Endothelial cell of umbilical vein (primary cell): ENCODE measurements around the gene CRYL1. TPM values are rescaled to one million over a fixed set of nuclear protein-coding genes. Genes with fewer than 3 reads are reported as not detected.

ENCODE experiments used
- BruUV-seq: library from RNA; stranded (reverse); fragments of 400-500 nt; replicated peaks from 2 replicates; lab custom pipeline; 2021; lab: Mats Ljungman, UMichigan
- CTCF ChIA-PET: fragments of 300-600, 350-600 bp; sonication (Branson Sonifier 250); formaldehyde crosslinking; loops from one replicate; lab custom pipeline; 2021; ENCODE audit warnings: antibody characterized with exemption, inconsistent platforms; lab: Charles Lee
- POLR2A ChIA-PET: fragments of 300-600, 350-600 bp; sonication (Branson Sonifier 250); formaldehyde crosslinking; loops from one replicate; lab custom pipeline; 2021; ENCODE audit warnings: antibody characterized with exemption, inconsistent platforms; lab: Charles Lee
- DNase-seq: peaks from one replicate; pipeline ENCODE4 v3.0.0-alpha.2; 2011; ENCODE audit warnings: low read depth, low spot score
- FAIRE-seq: peaks from 2 replicates; lab custom pipeline; 2011; peaks lifted over from hg19 to GRCh38; lab: Jason Lieb, UNC
- H2AFZ ChIP-seq: 2 replicates; pipeline ENCODE4 v1.6.0; 2012; ENCODE audit warnings: low read depth, low read length, control low read depth, inconsistent platforms
- H3K27ac ChIP-seq: 2 replicates; pipeline ENCODE4 v1.5.1; 2011; ENCODE audit warnings: low read depth, mild to moderate bottlenecking, control low read depth, low read length, moderate library complexity; ENCODE audit not compliant: insufficient read depth
- H3K27me3 ChIP-seq, 2 experiments: 2 replicates each; pipeline versions ENCODE4 v1.6.0 to v1.6.1; 2011; ENCODE audit warnings: low read length in 2 of 2, mixed read lengths in 1 of 2; ENCODE audit not compliant: control insufficient read depth in 2 of 2, insufficient read depth in 2 of 2
- H3K36me3 ChIP-seq, 2 experiments: 2 replicates in 1 of 2; 3 replicates in 1 of 2; pipeline ENCODE4 v1.5.1; 2011; ENCODE audit warnings: low read length in 2 of 2, mild to moderate bottlenecking in 1 of 2, moderate library complexity in 1 of 2; ENCODE audit not compliant: control insufficient read depth in 2 of 2, insufficient read depth in 2 of 2; ENCODE audit errors: extremely low read depth in 1 of 2
- H3K4me1 ChIP-seq: 3 replicates; pipeline ENCODE4 v1.5.1; 2011; ENCODE audit warnings: mild to moderate bottlenecking, low read length; ENCODE audit not compliant: control insufficient read depth, insufficient read depth; ENCODE audit errors: extremely low read depth
- H3K4me2 ChIP-seq: 2 replicates; pipeline ENCODE4 v1.6.1; 2011; ENCODE audit warnings: low read length, control low read depth, mixed read lengths; ENCODE audit not compliant: insufficient read depth
- H3K4me3 ChIP-seq, 3 experiments: fragments of 200-600 bp in 1 of 3; sonication (generic), shearing (Covaris generic) in 1 of 3; replicated peaks in 1 of 3; 2 replicates each; pipeline ENCODE4 v1.5.1; 2011 to 2016; ENCODE audit warnings: control low read depth in 3 of 3, low read length in 3 of 3, mild to moderate bottlenecking in 2 of 3, inconsistent platforms in 1 of 3, low read depth in 1 of 3, moderate library complexity in 1 of 3; ENCODE audit not compliant: insufficient read depth in 1 of 3
- H3K79me2 ChIP-seq: 2 replicates; pipeline ENCODE4 v1.6.0; 2012; ENCODE audit warnings: low read length, inconsistent platforms; ENCODE audit not compliant: control insufficient read depth, insufficient read depth
- H3K9ac ChIP-seq: replicated peaks from 2 replicates; pipeline ENCODE3; 2011; ENCODE audit warnings: low read length, control low read depth; ENCODE audit not compliant: insufficient read depth; ENCODE audit errors: extremely low read depth
- H3K9me1 ChIP-seq: replicated peaks from 3 replicates; pipeline ENCODE4 v1.6.0; 2011; ENCODE audit warnings: mild to moderate bottlenecking, low read length; ENCODE audit not compliant: control insufficient read depth, insufficient read depth; ENCODE audit errors: extremely low read depth
- H3K9me3 ChIP-seq: replicated peaks from 2 replicates; pipeline ENCODE4 v1.5.1; 2012; ENCODE audit warnings: low read length, inconsistent platforms; ENCODE audit not compliant: control insufficient read depth, insufficient read depth
- H4K20me1 ChIP-seq: replicated peaks from 2 replicates; pipeline ENCODE3; 2011; ENCODE audit warnings: mild to moderate bottlenecking, low read length; ENCODE audit not compliant: control insufficient read depth, insufficient read depth; ENCODE audit errors: extremely low read depth
- EZH2 ChIP-seq: IDR thresholded peaks from 2 replicates; pipeline ENCODE4 v1.6.1; 2012; ENCODE audit warnings: borderline replicate concordance, low read depth, mild to moderate bottlenecking, moderate library complexity, low read length, inconsistent platforms; ENCODE audit not compliant: severe bottlenecking
- FOS ChIP-seq: IDR thresholded peaks from 2 replicates; pipeline ENCODE4 v1.6.1; 2011; ENCODE audit warnings: mild to moderate bottlenecking, low read length, moderate library complexity, borderline replicate concordance; ENCODE audit not compliant: insufficient read depth
- GATA2 ChIP-seq: IDR thresholded peaks from 2 replicates; pipeline ENCODE4 v1.7.0; 2011; ENCODE audit warnings: low read depth, mild to moderate bottlenecking, moderate library complexity, mixed read lengths, low read length; ENCODE audit not compliant: insufficient read length, insufficient read depth
- JUN ChIP-seq: IDR thresholded peaks from 2 replicates; pipeline ENCODE4 v1.6.1; 2011; ENCODE audit warnings: borderline replicate concordance, low read depth; ENCODE audit not compliant: insufficient read length, insufficient read depth
- MYC ChIP-seq: IDR thresholded peaks from one replicate; pipeline ENCODE4 v1.6.1; 2011; ENCODE audit warnings: mild to moderate bottlenecking, low read depth, low read length
- POLR2A ChIP-seq: IDR thresholded peaks from 2 replicates; pipeline ENCODE4 v1.6.1; 2012; ENCODE audit warnings: low read depth, mild to moderate bottlenecking, control low read depth, low read length
- POLR2AphosphoS5 ChIP-seq: IDR thresholded peaks from 2 replicates; pipeline ENCODE4 v1.6.1; 2012; ENCODE audit warnings: low read depth, mild to moderate bottlenecking, control low read depth, low read length, moderate library complexity; ENCODE audit not compliant: insufficient read depth
- dilution Hi-C: fragments of 300-500 bp; cut with MboI; formaldehyde crosslinking; loops from one replicate; pipeline ENCODE4 v1.15.0; 2019; ENCODE audit warnings: low sequenced_read_pairs; ENCODE audit not compliant: extremely low pct_ligation_motif_present
- intact Hi-C: fragments of 100-400 bp; cut with micrococcal nuclease; formaldehyde crosslinking; loops from one replicate; pipeline ENCODE4 v1.10.0; 2022
- polyA plus RNA-seq, 4 experiments: library from polyadenylated mRNA; depleted of rRNA in 3 of 4; stranded (reverse) in 3 of 4; unstranded in 1 of 4; fragments of >200 nt; gene quantifications; 2 replicates each; pipeline versions ENCODE4 v1.2.1 to v1.2.3, GENCODE V29; 2011 to 2012; ENCODE audit warnings: missing spikeins in 1 of 4
- total RNA-seq: library from RNA; stranded (reverse); gene quantifications from 2 replicates; pipeline ENCODE4 v1.2.3, GENCODE V29; 2021
- TF ChIP-seq, protein P1 (sequence below), 2 donors: IDR thresholded peaks; 1 replicate in 1 of 2; 2 replicates in 1 of 2; pipeline ENCODE4 v1.5.1; 2011; ENCODE audit warnings: low read length in 2 of 2, mild to moderate bottlenecking in 2 of 2, moderate library complexity in 2 of 2, control low read depth in 1 of 2, inconsistent platforms in 1 of 2, low read depth in 1 of 2; ENCODE audit not compliant: insufficient read depth in 1 of 2; ENCODE audit errors: extremely low read depth in 1 of 2
- TF ChIP-seq, protein P2 (sequence below): IDR thresholded peaks from 2 replicates; pipeline ENCODE4 v1.6.1; 2011; ENCODE audit not compliant: insufficient read depth, insufficient read length

Gene CRYL1
- total and polyA plus RNA-seq, 2 donors (not counting 3 experiments of a cell fraction or from before 2014, with no cell fraction given) = 13.9 to 39.0 TPM

DNA sequence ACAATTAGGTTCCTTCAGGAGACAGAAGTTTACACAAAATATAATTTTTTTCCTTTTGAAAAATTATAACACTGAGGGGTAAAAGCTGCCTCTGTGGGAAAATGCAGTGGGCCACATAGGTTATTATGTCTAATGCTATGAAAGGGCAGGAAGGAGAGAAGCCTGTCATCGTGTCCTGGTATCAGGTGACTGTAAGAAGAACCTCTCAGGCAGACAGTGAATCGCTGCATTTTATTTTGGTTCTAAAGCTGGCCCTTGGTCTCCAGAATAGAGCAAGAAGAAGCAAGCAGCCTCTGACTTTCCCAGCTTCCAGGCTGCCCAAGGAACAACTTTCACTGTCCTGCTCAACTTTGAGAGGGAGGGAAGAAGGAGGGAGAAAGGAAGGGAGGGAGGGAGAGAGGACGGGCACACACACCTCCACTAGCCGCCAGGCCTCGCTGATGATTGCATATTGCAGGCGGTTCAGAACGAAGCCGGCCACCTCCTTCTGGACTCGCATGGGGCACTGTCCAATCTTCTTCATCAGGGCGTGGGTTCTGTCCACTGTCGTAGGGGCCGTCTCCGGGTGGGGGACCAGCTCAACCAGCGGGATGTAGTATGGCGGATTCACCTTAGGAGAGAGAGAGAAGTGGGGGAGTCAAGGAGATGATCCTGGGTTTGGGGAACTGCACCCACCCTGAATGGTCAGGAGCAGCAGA lies 93.8 kb downstream of the CRYL1 start:
- dilution Hi-C loops (no loop called here), intact Hi-C loops (no loop called here)
- no peaks in the 10 kb centered on the region for H3K4me1 ChIP-seq
- CTCF ChIA-PET = no interaction called here
- H4K20me1 ChIP-seq = no peaks in the 10 kb centered on the region
- no peak overlapping the region for H3K9ac ChIP-seq
- no peak overlapping the region for H3K27ac ChIP-seq
- H3K27me3 ChIP-seq = no peaks in the 10 kb centered on the region
- BruUV-seq = no TSS peak
- DNase-seq (no peak), FAIRE-seq (no peak)
- H3K36me3 ChIP-seq = no peaks in the 10 kb centered on the region
- H3K9me3 ChIP-seq = no peaks in the 10 kb centered on the region
- no peaks in the 10 kb centered on the region for H3K9me1 ChIP-seq
- no peak overlapping the region for H2AFZ ChIP-seq
- POLR2A ChIA-PET = no interaction called here
- H3K4me3 ChIP-seq = no peak overlapping the region
- H3K4me2 ChIP-seq = no peak overlapping the region
- TF ChIP-seq POLR2AphosphoS5 (no peak), GATA2 (no peak), FOS (no peak), POLR2A (no peak), MYC (no peak), EZH2 (no peak), JUN (no peak)
- TF ChIP-seq, protein P1, sequence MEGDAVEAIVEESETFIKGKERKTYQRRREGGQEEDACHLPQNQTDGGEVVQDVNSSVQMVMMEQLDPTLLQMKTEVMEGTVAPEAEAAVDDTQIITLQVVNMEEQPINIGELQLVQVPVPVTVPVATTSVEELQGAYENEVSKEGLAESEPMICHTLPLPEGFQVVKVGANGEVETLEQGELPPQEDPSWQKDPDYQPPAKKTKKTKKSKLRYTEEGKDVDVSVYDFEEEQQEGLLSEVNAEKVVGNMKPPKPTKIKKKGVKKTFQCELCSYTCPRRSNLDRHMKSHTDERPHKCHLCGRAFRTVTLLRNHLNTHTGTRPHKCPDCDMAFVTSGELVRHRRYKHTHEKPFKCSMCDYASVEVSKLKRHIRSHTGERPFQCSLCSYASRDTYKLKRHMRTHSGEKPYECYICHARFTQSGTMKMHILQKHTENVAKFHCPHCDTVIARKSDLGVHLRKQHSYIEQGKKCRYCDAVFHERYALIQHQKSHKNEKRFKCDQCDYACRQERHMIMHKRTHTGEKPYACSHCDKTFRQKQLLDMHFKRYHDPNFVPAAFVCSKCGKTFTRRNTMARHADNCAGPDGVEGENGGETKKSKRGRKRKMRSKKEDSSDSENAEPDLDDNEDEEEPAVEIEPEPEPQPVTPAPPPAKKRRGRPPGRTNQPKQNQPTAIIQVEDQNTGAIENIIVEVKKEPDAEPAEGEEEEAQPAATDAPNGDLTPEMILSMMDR (IDR thresholded peaks at IDR 0.05; ENCODE audit: extremely low read depth in 1 of 2, insufficient read depth in 1 of 2, low read depth in 1 of 2, low read length in 2 of 2) = no peak
- TF ChIP-seq, protein P2, sequence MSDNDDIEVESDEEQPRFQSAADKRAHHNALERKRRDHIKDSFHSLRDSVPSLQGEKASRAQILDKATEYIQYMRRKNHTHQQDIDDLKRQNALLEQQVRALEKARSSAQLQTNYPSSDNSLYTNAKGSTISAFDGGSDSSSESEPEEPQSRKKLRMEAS = no peak
- H3K79me2 ChIP-seq = no peaks in the 10 kb centered on the region
